Ishikawa (cell line): Measurements from ENCODE around the gene MITF.

Experiments
- CEBPB ChIP-seq: IDR thresholded peaks from 2 replicates; pipeline ENCODE4 v1.6.1; 2012
- CREB1 ChIP-seq: IDR thresholded peaks from 2 replicates; pipeline ENCODE4 v1.6.1; 2012; ENCODE audit warnings: low read depth
- EGR1 ChIP-seq: IDR thresholded peaks from 2 replicates; pipeline ENCODE4 v1.6.1; 2012
- EP300 ChIP-seq: IDR thresholded peaks from 2 replicates; pipeline ENCODE4 v1.6.1; 2012; ENCODE audit warnings: borderline replicate concordance
- FOXM1 ChIP-seq: IDR thresholded peaks from 2 replicates; pipeline ENCODE4 v1.6.1; 2012; ENCODE audit warnings: low read depth, borderline replicate concordance
- NFIC ChIP-seq: IDR thresholded peaks from 2 replicates; pipeline ENCODE4 v1.6.1; 2012
- RAD21 ChIP-seq: IDR thresholded peaks from 2 replicates; pipeline ENCODE4 v1.6.1; 2012; ENCODE audit warnings: low read depth
- TAF1 ChIP-seq: IDR thresholded peaks from 2 replicates; pipeline ENCODE4 v1.6.1; 2012; ENCODE audit warnings: low read depth, mild to moderate bottlenecking
- TCF12 ChIP-seq: IDR thresholded peaks from 2 replicates; pipeline ENCODE4 v1.6.1; 2012; ENCODE audit warnings: low read depth
- TEAD4 ChIP-seq: IDR thresholded peaks from 2 replicates; pipeline ENCODE4 v1.6.1; 2012
- YY1 ChIP-seq: IDR thresholded peaks from 2 replicates; pipeline ENCODE4 v1.6.1; 2012; ENCODE audit warnings: low read depth
- ZBTB7A ChIP-seq: IDR thresholded peaks from 2 replicates; pipeline ENCODE4 v1.6.1; 2012; ENCODE audit warnings: low read depth
- TF ChIP-seq, protein P1 (sequence below): IDR thresholded peaks from 2 replicates; pipeline ENCODE4 v1.6.1; 2012; ENCODE audit warnings: low read depth, mild to moderate bottlenecking
- TF ChIP-seq, protein P2 (sequence below): IDR thresholded peaks from 2 replicates; pipeline ENCODE4 v1.6.1; 2012
- TF ChIP-seq, protein P3 (sequence below): IDR thresholded peaks from 2 replicates; pipeline ENCODE4 v1.6.1; 2012

Gene MITF

DNA sequence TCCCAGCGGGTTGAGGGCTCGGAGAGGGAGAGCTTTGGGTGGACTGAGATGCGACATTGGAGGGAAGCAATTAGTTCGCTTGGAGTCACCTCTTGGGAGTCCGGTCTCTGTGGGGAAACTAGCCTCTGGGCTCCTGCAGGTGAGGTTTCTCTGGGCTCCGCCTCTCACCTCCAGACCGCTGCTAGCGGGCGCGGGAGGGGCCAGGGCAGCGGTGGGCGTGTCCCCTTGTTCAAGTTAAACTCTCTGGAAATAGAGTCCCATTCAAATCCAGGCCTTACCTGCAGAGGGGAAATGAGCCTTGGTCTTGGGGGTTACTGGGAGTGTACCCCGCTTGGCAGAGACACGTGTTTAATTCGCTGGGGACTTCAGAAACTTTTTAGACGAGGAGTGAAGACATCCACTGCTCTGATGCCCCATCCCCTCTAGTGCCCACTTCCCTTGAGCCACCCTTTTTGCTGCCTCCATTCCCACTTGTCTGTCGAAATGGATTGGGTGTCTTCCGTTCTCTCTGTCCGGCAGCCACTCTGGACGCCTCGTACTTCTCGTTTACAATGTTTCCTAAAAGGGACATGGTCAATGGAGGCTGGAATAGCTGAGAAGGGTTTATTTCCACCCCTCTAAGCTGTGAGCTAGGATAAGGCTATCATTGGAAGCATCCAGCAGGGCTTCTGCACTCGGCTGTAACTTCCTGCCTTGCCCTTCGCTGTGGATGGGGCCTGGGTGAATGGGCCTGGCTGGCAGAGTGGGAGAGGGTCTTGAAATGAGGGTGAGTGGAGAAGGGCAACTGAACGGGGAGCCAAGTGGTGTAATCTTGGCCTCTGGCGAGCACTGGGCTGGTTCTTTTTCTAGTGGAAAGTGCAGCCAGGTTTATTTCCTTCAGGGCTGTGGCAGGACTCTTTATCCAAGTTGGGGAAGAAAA is 1.1 kb downstream of the MITF start:
- TF ChIP-seq TAF1 (no peak), NFIC (no peak), EP300 (no peak), CREB1 (no peak)
- TF ChIP-seq, protein P1, sequence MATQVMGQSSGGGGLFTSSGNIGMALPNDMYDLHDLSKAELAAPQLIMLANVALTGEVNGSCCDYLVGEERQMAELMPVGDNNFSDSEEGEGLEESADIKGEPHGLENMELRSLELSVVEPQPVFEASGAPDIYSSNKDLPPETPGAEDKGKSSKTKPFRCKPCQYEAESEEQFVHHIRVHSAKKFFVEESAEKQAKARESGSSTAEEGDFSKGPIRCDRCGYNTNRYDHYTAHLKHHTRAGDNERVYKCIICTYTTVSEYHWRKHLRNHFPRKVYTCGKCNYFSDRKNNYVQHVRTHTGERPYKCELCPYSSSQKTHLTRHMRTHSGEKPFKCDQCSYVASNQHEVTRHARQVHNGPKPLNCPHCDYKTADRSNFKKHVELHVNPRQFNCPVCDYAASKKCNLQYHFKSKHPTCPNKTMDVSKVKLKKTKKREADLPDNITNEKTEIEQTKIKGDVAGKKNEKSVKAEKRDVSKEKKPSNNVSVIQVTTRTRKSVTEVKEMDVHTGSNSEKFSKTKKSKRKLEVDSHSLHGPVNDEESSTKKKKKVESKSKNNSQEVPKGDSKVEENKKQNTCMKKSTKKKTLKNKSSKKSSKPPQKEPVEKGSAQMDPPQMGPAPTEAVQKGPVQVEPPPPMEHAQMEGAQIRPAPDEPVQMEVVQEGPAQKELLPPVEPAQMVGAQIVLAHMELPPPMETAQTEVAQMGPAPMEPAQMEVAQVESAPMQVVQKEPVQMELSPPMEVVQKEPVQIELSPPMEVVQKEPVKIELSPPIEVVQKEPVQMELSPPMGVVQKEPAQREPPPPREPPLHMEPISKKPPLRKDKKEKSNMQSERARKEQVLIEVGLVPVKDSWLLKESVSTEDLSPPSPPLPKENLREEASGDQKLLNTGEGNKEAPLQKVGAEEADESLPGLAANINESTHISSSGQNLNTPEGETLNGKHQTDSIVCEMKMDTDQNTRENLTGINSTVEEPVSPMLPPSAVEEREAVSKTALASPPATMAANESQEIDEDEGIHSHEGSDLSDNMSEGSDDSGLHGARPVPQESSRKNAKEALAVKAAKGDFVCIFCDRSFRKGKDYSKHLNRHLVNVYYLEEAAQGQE = no peak

DNA sequence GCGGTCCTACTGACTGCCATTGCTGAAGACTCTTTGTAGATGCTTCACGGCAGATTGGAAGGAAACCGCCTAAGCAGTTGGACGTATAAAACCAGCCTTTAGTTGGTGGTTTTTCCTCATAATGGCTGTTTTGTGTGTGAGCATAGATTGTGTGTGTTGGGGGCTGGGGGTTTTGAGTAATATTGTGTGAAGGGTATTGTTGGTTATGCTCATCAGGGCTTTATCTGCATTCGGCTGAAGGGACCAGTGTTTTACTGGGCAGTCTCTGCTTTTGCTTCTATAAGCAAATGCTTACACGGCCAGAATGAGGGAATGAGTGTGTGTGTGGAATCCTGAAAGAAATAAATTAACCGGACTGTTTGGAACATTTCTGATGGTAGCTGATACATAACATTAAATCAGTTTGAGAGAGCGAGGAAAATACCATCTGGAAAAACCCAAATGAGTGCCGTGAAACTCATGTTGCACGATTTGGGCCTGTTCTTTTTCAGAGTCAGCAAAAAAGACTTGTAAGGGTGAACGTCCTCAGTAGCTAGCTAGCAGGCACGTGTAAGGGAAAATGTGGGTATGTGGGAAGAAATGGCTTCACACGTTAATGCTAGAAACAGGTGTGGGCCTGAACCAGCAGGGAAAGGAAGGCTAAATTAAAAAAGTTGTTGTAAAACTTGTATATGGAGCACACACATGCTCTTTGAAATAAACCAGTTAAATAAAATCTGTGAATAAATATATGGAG is 1.9 kb downstream of the MITF start:
- no peak for TF ChIP-seq CREB1
- TF ChIP-seq, protein P2, sequence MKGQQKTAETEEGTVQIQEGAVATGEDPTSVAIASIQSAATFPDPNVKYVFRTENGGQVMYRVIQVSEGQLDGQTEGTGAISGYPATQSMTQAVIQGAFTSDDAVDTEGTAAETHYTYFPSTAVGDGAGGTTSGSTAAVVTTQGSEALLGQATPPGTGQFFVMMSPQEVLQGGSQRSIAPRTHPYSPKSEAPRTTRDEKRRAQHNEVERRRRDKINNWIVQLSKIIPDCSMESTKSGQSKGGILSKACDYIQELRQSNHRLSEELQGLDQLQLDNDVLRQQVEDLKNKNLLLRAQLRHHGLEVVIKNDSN = no peak
- TF ChIP-seq TCF12 = no peak
- TF ChIP-seq CEBPB = no peak
- no peak for TF ChIP-seq EGR1
- no peak for TF ChIP-seq TAF1
- TF ChIP-seq, protein P3, sequence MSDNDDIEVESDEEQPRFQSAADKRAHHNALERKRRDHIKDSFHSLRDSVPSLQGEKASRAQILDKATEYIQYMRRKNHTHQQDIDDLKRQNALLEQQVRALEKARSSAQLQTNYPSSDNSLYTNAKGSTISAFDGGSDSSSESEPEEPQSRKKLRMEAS = no peak
- TF ChIP-seq, protein P1 = no peak
- TF ChIP-seq TEAD4 = no peak
- no peak for TF ChIP-seq YY1
- no peak for TF ChIP-seq RAD21

DNA sequence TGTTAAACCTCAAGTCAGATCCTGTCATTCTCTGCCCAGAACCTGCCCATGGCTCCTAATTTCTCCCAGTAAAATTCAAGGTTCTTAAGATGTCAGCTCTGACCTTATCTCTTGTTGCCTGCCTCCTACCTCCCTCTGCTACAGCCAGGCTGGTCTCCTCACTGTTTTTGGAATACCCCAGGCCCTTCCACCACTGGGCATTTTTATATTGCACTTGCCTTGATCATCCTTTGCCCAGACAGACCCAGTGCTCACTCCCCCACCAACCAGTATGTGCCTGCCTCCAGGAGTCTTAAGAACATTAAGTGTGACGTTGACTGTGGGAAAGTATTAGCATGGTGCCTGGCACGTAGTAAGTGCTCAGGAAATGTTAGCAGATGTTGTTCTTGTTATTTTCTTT is 3.1 kb downstream of the MITF start:
- no peak for TF ChIP-seq CREB1
- no peak for TF ChIP-seq RAD21
- TF ChIP-seq, protein P2 = no peak
- TF ChIP-seq NFIC = no peak
- TF ChIP-seq, protein P1 = no peak
- no peak for TF ChIP-seq FOXM1
- TF ChIP-seq YY1 = no peak
- TF ChIP-seq TCF12 = no peak
- no peak for TF ChIP-seq EP300
- TF ChIP-seq TEAD4 = no peak

DNA sequence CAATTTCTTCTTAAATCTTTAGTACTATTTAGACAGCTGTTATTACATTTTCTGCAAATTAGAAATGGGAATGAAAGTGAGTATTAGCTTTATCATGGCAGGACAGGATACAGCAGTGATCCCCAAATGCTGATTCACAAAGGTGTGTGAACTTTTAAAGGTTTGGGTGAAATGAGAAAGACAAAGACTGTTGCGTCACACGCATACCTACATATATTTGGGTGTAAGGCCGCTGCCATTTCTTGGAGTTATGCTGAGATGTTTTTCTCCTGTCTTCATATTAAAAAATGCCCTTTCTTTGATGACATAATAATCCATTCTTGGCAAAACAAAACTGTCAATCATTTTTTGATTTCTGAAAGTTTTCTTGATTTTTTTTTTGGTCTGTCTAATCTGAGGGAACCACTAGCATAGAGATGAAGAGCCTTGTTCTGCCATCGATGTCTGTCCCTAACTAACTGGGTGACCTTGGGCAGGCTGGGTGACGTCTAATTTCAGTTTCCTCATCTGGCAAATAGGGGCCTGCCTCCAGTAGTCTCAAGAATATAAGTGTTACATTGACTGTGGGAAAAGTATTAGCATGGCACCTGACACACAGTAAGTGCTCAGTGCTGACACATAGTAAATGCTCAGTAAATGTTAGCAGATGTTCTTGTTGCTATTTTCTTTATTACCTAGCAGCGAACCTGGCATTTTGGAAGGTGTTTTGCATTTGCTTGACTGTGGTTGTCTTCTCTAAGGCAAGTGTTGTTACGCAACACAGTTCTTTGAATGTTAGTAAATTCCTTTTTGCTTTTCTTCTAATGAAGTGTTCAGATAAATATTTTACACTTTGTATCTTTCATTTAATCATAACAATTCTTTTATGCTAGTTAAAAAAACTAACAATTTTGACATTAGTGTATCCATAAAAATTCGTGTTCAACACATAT is 5.0 kb downstream of the MITF start:
- no peak for TF ChIP-seq EGR1
- TF ChIP-seq CREB1 = no peak
- TF ChIP-seq, protein P3 = no peak
- TF ChIP-seq, protein P1 = no peak
- no peak for TF ChIP-seq FOXM1
- TF ChIP-seq TAF1 = no peak
- no peak for TF ChIP-seq TCF12
- no peak for TF ChIP-seq EP300
- no peak for TF ChIP-seq CEBPB
- no peak for TF ChIP-seq NFIC
- no peak for TF ChIP-seq TEAD4
- TF ChIP-seq ZBTB7A = no peak
